SK-N-SH treated with all-trans-retinoic acid at 6 μM for 48 hours (cell line): ENCODE data around the gene ENTR1.

ENCODE experiments used
- ATAC-seq: fragments of 200-7000 bp; cut with Tn5 transposase; 3 replicates; pipeline ENCODE4 v1.9.1; 2020; ENCODE audit warnings: mild to moderate bottlenecking, moderate library complexity
- ARNTL ChIP-seq: fragments of 450-650 bp; formaldehyde crosslinking; IDR thresholded peaks from 2 replicates; pipeline ENCODE4 v1.5.0; 2020; ENCODE audit warnings: low read depth, mild to moderate bottlenecking, moderate library complexity, borderline replicate concordance
- CREB5 ChIP-seq: fragments of 250-450 bp; sonication (Bioruptor Pico); IDR thresholded peaks from 2 replicates; pipeline ENCODE4 v1.5.1; 2020; ENCODE audit warnings: low read depth, mild to moderate bottlenecking, moderate library complexity
- CSDC2 ChIP-seq: fragments of 250-450 bp; sonication (Bioruptor Pico); IDR thresholded peaks from 2 replicates; pipeline ENCODE4 v1.5.0; 2020; ENCODE audit warnings: mild to moderate bottlenecking, moderate library complexity
- GLIS3 ChIP-seq: fragments of 250-450 bp; sonication (Bioruptor Pico); IDR thresholded peaks from 2 replicates; pipeline ENCODE4 v1.5.0; 2020; ENCODE audit warnings: mild to moderate bottlenecking, moderate library complexity
- ISL1 ChIP-seq: fragments of 250-450 bp; sonication (Bioruptor Pico); IDR thresholded peaks from 2 replicates; pipeline ENCODE4 v2.1.2; 2022; ENCODE audit warnings: mild to moderate bottlenecking, moderate library complexity
- OSR1 ChIP-seq: fragments of 250-450 bp; sonication (Bioruptor Pico); IDR thresholded peaks from 2 replicates; pipeline ENCODE4 v1.8.0; 2022; ENCODE audit warnings: moderate library complexity, mild to moderate bottlenecking, inconsistent platforms
- PATZ1 ChIP-seq: fragments of 250-450 bp; sonication (Bioruptor Pico); IDR thresholded peaks from 2 replicates; pipeline ENCODE4 v1.8.0; 2020; ENCODE audit warnings: mild to moderate bottlenecking, moderate library complexity, borderline replicate concordance
- POU6F1 ChIP-seq: fragments of 250-450 bp; sonication (Bioruptor Pico); IDR thresholded peaks from 2 replicates; pipeline ENCODE4 v1.8.0; 2021; ENCODE audit warnings: low read depth, mild to moderate bottlenecking, moderate library complexity, borderline replicate concordance
- PPARA ChIP-seq: fragments of 250-450 bp; sonication (Bioruptor Pico); IDR thresholded peaks from 2 replicates; pipeline ENCODE4 v1.5.0; 2020; ENCODE audit warnings: mild to moderate bottlenecking, borderline replicate concordance
- RARB ChIP-seq: fragments of 250-450 bp; sonication (Bioruptor Pico); IDR thresholded peaks from 2 replicates; pipeline ENCODE4 v1.8.0; 2021; ENCODE audit warnings: mild to moderate bottlenecking, moderate library complexity
- SNAI2 ChIP-seq: fragments of 250-450 bp; sonication (Bioruptor Pico); IDR thresholded peaks from 2 replicates; pipeline ENCODE4 v1.5.0; 2020; ENCODE audit warnings: mild to moderate bottlenecking, moderate library complexity
- TCF4 ChIP-seq: fragments of 250-450 bp; sonication (Bioruptor Pico); IDR thresholded peaks from 2 replicates; pipeline ENCODE4 v1.8.0; 2021; ENCODE audit warnings: mild to moderate bottlenecking, moderate library complexity, borderline replicate concordance
- TSHZ2 ChIP-seq: fragments of 250-450 bp; sonication (Bioruptor Pico); IDR thresholded peaks from 2 replicates; pipeline ENCODE4 v1.5.0; 2020; ENCODE audit warnings: mild to moderate bottlenecking, moderate library complexity
- ZC3H10 ChIP-seq: fragments of 250-450 bp; sonication (Bioruptor Pico); IDR thresholded peaks from 2 replicates; pipeline ENCODE4 v1.5.1; 2021; ENCODE audit warnings: mild to moderate bottlenecking, moderate library complexity
- ZFP3 ChIP-seq: fragments of 250-450 bp; sonication (Bioruptor Pico); IDR thresholded peaks from 2 replicates; pipeline ENCODE4 v1.5.0; 2020; ENCODE audit warnings: mild to moderate bottlenecking, moderate library complexity
- ZFP30 ChIP-seq: fragments of 450-650 bp; formaldehyde crosslinking; IDR thresholded peaks from 2 replicates; pipeline ENCODE4 v1.5.0; 2022; ENCODE audit warnings: mild to moderate bottlenecking, moderate library complexity
- ZNF565 ChIP-seq: fragments of 450-650 bp; formaldehyde crosslinking; conservative IDR thresholded peaks from 2 replicates; pipeline ENCODE4 v1.5.0; 2020; ENCODE audit warnings: low read depth, mild to moderate bottlenecking, moderate library complexity
- ZNF70 ChIP-seq: fragments of 450-650 bp; formaldehyde crosslinking; IDR thresholded peaks from 2 replicates; pipeline ENCODE4 v1.5.0; 2020; ENCODE audit warnings: mild to moderate bottlenecking, moderate library complexity
- ZNF8 ChIP-seq: fragments of 450-650 bp; formaldehyde crosslinking; IDR thresholded peaks from 2 replicates; pipeline ENCODE4 v1.5.0; 2020; ENCODE audit warnings: mild to moderate bottlenecking, moderate library complexity

The ENTR1 gene

GRCh38 chr9:136432591-136432990, 22.2 kb upstream of the ENTR1 start (continued):
- TF ChIP-seq TSHZ2 (CRISPR knock-in tag) (no peak), ARNTL (CRISPR knock-in tag) (no peak), ZC3H10 (no peak), GLIS3 (CRISPR knock-in tag) (no peak), ZNF70 (CRISPR knock-in tag) (no peak), ZFP3 (CRISPR knock-in tag) (no peak), ZFP30 (CRISPR knock-in tag) (no peak), CSDC2 (CRISPR knock-in tag) (no peak), CREB5 (CRISPR knock-in tag) (no peak)

- TF ChIP-seq ZFP30 (CRISPR knock-in tag) (no peak), OSR1 (CRISPR knock-in tag) (no peak), POU6F1 (CRISPR knock-in tag) (no peak), CREB5 (CRISPR knock-in tag) (no peak), CSDC2 (CRISPR knock-in tag) (no peak), ZC3H10 (no peak), RARB (CRISPR knock-in tag) (no peak), PPARA (CRISPR knock-in tag) (no peak), TCF4 (no peak), TSHZ2 (CRISPR knock-in tag) (no peak), ZNF70 (CRISPR knock-in tag) (no peak), ZNF565 (no peak), PATZ1 (CRISPR knock-in tag) (no peak), GLIS3 (CRISPR knock-in tag) (no peak), SNAI2 (CRISPR knock-in tag) (no peak), ZFP3 (CRISPR knock-in tag) (no peak), ZNF8 (no peak), ISL1 (CRISPR knock-in tag) (no peak)
Observed at GRCh38 chr9:136431782-136432350, 21.5 kb upstream of the ENTR1 start.

More at GRCh38 chr9:136431782-136432350, 21.5 kb upstream of the ENTR1 start:
- ATAC-seq: no peak
